ENCODE data around the gene MTFP1. TPM values are rescaled to one million over a fixed set of nuclear protein-coding genes. Genes with fewer than 3 reads are reported as not detected.
"Not testable (repeated sequence)": the region's sequence is repeated elsewhere in the genome, so short reads cannot be mapped to it uniquely, and the experiment has no call there.

Gene MTFP1
- total RNA-seq, 1 experiment from 2014 or later = 65.7 TPM

- Histone ChIP-seq H3F3A (ENCODE audit: low read length, unreplicated experiment) (no peaks in the 10 kb centered on the region), H3K4me1 (ENCODE audit: insufficient read depth, low read length) (peaks cover 8% of the 10 kb centered on the region), H3K36me3 (ENCODE audit: low read depth, low read length) (no peaks in the 10 kb centered on the region), H3K27ac (ENCODE audit: low read length) (no peak overlapping the region), H3K9ac (ENCODE audit: low read length) (no peak overlapping the region), H2AFZ (ENCODE audit: low read length) (no peak overlapping the region), H3K79me2 (ENCODE audit: low read length) (peaks cover 25% of the 10 kb centered on the region), H3K4me2 (ENCODE audit: low read length) (no peak overlapping the region), H3K4me3 (ENCODE audit: low read length) (no peak overlapping the region), H3K9me2 (replicated peaks; ENCODE audit: low read length) (no peaks in the 10 kb centered on the region), H3K9me3 (ENCODE audit: low read length) (no peaks in the 10 kb centered on the region), H4K20me1 (ENCODE audit: low read length) (peaks cover 6% of the 10 kb centered on the region; the same call in 1 of the 2 replicates), H3K27me3 (ENCODE audit: low read length) (no peaks in the 10 kb centered on the region)
- ChIA-PET POLR2A (ENCODE audit: unreplicated experiment) (no interaction called here), CTCF (no interaction called here)
- DNase-seq = no peak
- TF ChIP-seq CTCF (conservative IDR thresholded peaks at IDR 0.05; ENCODE audit: low read depth, low read length) (no peak), EZH2 (IDR thresholded peaks at IDR 0.05; ENCODE audit: low read length, unreplicated experiment) (no peak), EZH2phosphoT487 (IDR thresholded peaks at IDR 0.05; ENCODE audit: borderline replicate concordance, low read length) (no peak)
- BruUV-seq (replicated peaks) = no TSS peak
- no peak for ATAC-seq
- intact Hi-C loops (cut with micrococcal nuclease) = no loop called here
Observed at GRCh38 chr22:30399718-30400117, 25.9 kb upstream of the MTFP1 start.

GRCh38 chr22:30400159-30400558 is 25.4 kb upstream of the MTFP1 start:
- ATAC-seq (no peak), DNase-seq (no peak)
- Histone ChIP-seq H3K9me2 (replicated peaks; ENCODE audit: low read length) (no peaks in the 10 kb centered on the region), H3K9me3 (ENCODE audit: low read length) (no peaks in the 10 kb centered on the region), H2AFZ (ENCODE audit: low read length) (no peak overlapping the region), H3K4me3 (ENCODE audit: low read length) (no peak overlapping the region), H3K4me1 (ENCODE audit: insufficient read depth, low read length) (peaks cover 8% of the 10 kb centered on the region), H3K9ac (ENCODE audit: low read length) (no peak overlapping the region), H3K27me3 (ENCODE audit: low read length) (no peaks in the 10 kb centered on the region), H3K4me2 (ENCODE audit: low read length) (no peak overlapping the region), H3K27ac (ENCODE audit: low read length) (no peak overlapping the region), H3F3A (ENCODE audit: low read length, unreplicated experiment) (no peaks in the 10 kb centered on the region), H3K36me3 (ENCODE audit: low read depth, low read length) (no peaks in the 10 kb centered on the region), H4K20me1 (ENCODE audit: low read length) (peaks cover 6% of the 10 kb centered on the region; the same call in 1 of the 2 replicates), H3K79me2 (ENCODE audit: low read length) (peaks cover 25% of the 10 kb centered on the region)
- ChIA-PET CTCF (no interaction called here), POLR2A (ENCODE audit: unreplicated experiment) (no interaction called here)
- intact Hi-C loops (cut with micrococcal nuclease) = no loop called here
- BruUV-seq (replicated peaks) = no TSS peak
- no peak for TF ChIP-seq CTCF (conservative IDR thresholded peaks at IDR 0.05; ENCODE audit: low read depth, low read length)
- TF ChIP-seq EZH2phosphoT487 (IDR thresholded peaks at IDR 0.05; ENCODE audit: borderline replicate concordance, low read length) = no peak
- TF ChIP-seq EZH2 (IDR thresholded peaks at IDR 0.05; ENCODE audit: low read length, unreplicated experiment) = no peak

- H3K36me3 ChIP-seq (ENCODE audit: low read depth, low read length); H4K20me1 ChIP-seq (ENCODE audit: low read length); H3K27me3 ChIP-seq (ENCODE audit: low read length); H3K9me2 ChIP-seq (replicated peaks; ENCODE audit: low read length); H3K4me1 ChIP-seq (ENCODE audit: insufficient read depth, low read length); POLR2A ChIA-PET (ENCODE audit: unreplicated experiment); CTCF ChIA-PET; H3K4me3 ChIP-seq (ENCODE audit: low read length); H3K9me3 ChIP-seq (ENCODE audit: low read length); H3K27ac ChIP-seq (ENCODE audit: low read length); ATAC-seq; H3F3A ChIP-seq (ENCODE audit: low read length, unreplicated experiment); intact Hi-C loops (cut with micrococcal nuclease); H3K9ac ChIP-seq (ENCODE audit: low read length); DNase-seq; H2AFZ ChIP-seq (ENCODE audit: low read length); BruUV-seq (replicated peaks); H3K4me2 ChIP-seq (ENCODE audit: low read length): not testable (repeated sequence)
- peaks cover 25% of the 10 kb centered on the region for H3K79me2 ChIP-seq (ENCODE audit: low read length)
Observed at GRCh38 chr22:30401024-30401423, 24.5 kb upstream of the MTFP1 start.

Measured in PC-3 (cell line).